Lower lobe of right lung (tissue), 2 donors: Measurements from ENCODE around the gene LPP. TPM values are rescaled to one million over a fixed set of nuclear protein-coding genes. Genes with fewer than 3 reads are reported as not detected.

Experiments used
- ATAC-seq, 2 donors: fragments of 200-7000 bp; cut with Tn5 transposase; one replicate each; pipeline ENCODE4 v1.9.1; 2020 to 2022; ENCODE audit warnings: mild to moderate bottlenecking in 2 of 2, moderate library complexity in 2 of 2
- DNase-seq: peaks from one replicate; pipeline ENCODE4 v3.0.0-alpha.2; 2020
- H3K27ac ChIP-seq: fragments of 200-600 bp; one replicate; pipeline ENCODE4 v1.8.0; 2022
- H3K27me3 ChIP-seq: fragments of 200-600 bp; one replicate; pipeline ENCODE4 v1.8.0; 2022; ENCODE audit warnings: low read depth
- H3K36me3 ChIP-seq: fragments of 200-600 bp; one replicate; pipeline ENCODE4 v1.8.0; 2022; ENCODE audit warnings: mild to moderate bottlenecking
- H3K4me1 ChIP-seq: fragments of 200-600 bp; one replicate; pipeline ENCODE4 v1.8.0; 2022
- H3K4me3 ChIP-seq: fragments of 200-600 bp; one replicate; pipeline ENCODE4 v1.8.0; 2022; ENCODE audit warnings: mild to moderate bottlenecking
- H3K9me3 ChIP-seq: fragments of 200-600 bp; one replicate; pipeline ENCODE4 v1.8.0; 2022
- CTCF ChIP-seq: fragments of 200-600 bp; IDR thresholded peaks from one replicate; pipeline ENCODE4 v1.8.0; 2022; ENCODE audit warnings: antibody characterized with exemption, mild to moderate bottlenecking
- intact Hi-C: fragments of 100-400 bp; cut with DNase I; formaldehyde crosslinking; loops from one replicate; pipeline ENCODE4 v1.11.0; 2022
- total RNA-seq: library from RNA; stranded (reverse); fragmentation: NEBNext Ultra II Directional; extraction: Animal tissue kit (Norgen Biotek cat#: 25700); gene quantifications from one replicate; pipeline ENCODE4 v1.2.1, GENCODE V29; 2021
- donor health status: DM: no; HTN: yes; CAD: no; lungs with severe emphysema.

LPP gene
- total RNA-seq, 1 donor from 2014 or later = 180 TPM

- no peak overlapping the region for H3K4me3 ChIP-seq
- TF ChIP-seq CTCF = no peak
- no peak for ATAC-seq
- DNase-seq = no peak
- no peaks in the 10 kb centered on the region for H3K4me1 ChIP-seq
- intact Hi-C loops = no loop called here
- no peak overlapping the region for H3K27ac ChIP-seq
- no peaks in the 10 kb centered on the region for H3K27me3 ChIP-seq
- no peaks in the 10 kb centered on the region for H3K9me3 ChIP-seq
- no peaks in the 10 kb centered on the region for H3K36me3 ChIP-seq
Measured at GRCh38 chr3:188453431-188454384, 299.8 kb downstream of the LPP start.

GRCh38 chr3:188455748-188456147 is 301.8 kb downstream of the LPP start:
- ATAC-seq (no peak), DNase-seq (no peak)
- TF ChIP-seq CTCF = no peak
- Histone ChIP-seq H3K27ac (no peak overlapping the region), H3K9me3 (no peaks in the 10 kb centered on the region), H3K27me3 (no peaks in the 10 kb centered on the region), H3K4me3 (no peak overlapping the region), H3K36me3 (no peaks in the 10 kb centered on the region), H3K4me1 (no peaks in the 10 kb centered on the region)
- intact Hi-C loops = no loop called here

- no peaks in the 10 kb centered on the region for H3K36me3 ChIP-seq
- intact Hi-C loops = no loop called here
Measured at GRCh38 chr3:188458756-188459155, 304.8 kb downstream of the LPP start.

GRCh38 chr3:188465311-188465710 is 311.4 kb downstream of the LPP start:
- no peak overlapping the region for H3K4me3 ChIP-seq
- H3K9me3 ChIP-seq = no peaks in the 10 kb centered on the region
- H3K27ac ChIP-seq = no peak overlapping the region
- DNase-seq (no peak), ATAC-seq (no peak)
- no peaks in the 10 kb centered on the region for H3K27me3 ChIP-seq
- intact Hi-C loops = no loop called here
- no peak for TF ChIP-seq CTCF
- H3K36me3 ChIP-seq = no peaks in the 10 kb centered on the region
- no peaks in the 10 kb centered on the region for H3K4me1 ChIP-seq

More at GRCh38 chr3:188458756-188459155, 304.8 kb downstream of the LPP start:
- no peak for ATAC-seq
- DNase-seq = no peak
- H3K4me1 ChIP-seq = no peaks in the 10 kb centered on the region
- H3K4me3 ChIP-seq = no peak overlapping the region
- no peaks in the 10 kb centered on the region for H3K27me3 ChIP-seq
- no peaks in the 10 kb centered on the region for H3K9me3 ChIP-seq
- H3K27ac ChIP-seq = no peak overlapping the region
- TF ChIP-seq CTCF = no peak

- Histone ChIP-seq H3K36me3 (no peaks in the 10 kb centered on the region), H3K27me3 (no peaks in the 10 kb centered on the region), H3K27ac (no peak overlapping the region), H3K9me3 (no peaks in the 10 kb centered on the region), H3K4me3 (no peak overlapping the region), H3K4me1 (no peaks in the 10 kb centered on the region)
- DNase-seq (no peak), ATAC-seq (no peak)
- TF ChIP-seq CTCF = no peak
- intact Hi-C loops = no loop called here
Measured at GRCh38 chr3:188468196-188468595, 314.2 kb downstream of the LPP start.
